GOT3 (cell line): Measurements from ENCODE around the gene PA2G4.

Experiments used
- DNase-seq: peaks from one replicate; lab custom pipeline; 2025; ENCODE audit warnings: mixed read lengths; lab: John Stamatoyannopoulos, UW

PA2G4 gene

GRCh38 chr12:56126732-56127239, 22.4 kb downstream of the PA2G4 start:
- DNase-seq, result no peak

GRCh38 chr12:56127485-56127887, 23.1 kb downstream of the PA2G4 start:
- DNase-seq, result no peak

GRCh38 chr12:56127888-56128669, 23.7 kb downstream of the PA2G4 start, which contains the start of gene ESYT1:
Gene ESYT1 (plus strand): TSS chr12:56128267. CDS start chr12:56128320, 53 bp downstream.
- DNase-seq, result peak; percentile 83

GRCh38 chr12:56128670-56129205, 24.4 kb downstream of the PA2G4 start:
- DNase-seq, result no peak

- DNase-seq, result no peak
Observed at GRCh38 chr12:56129206-56129941, 25.0 kb downstream of the PA2G4 start.

- DNase-seq, result no peak
Observed at GRCh38 chr12:56129942-56130495, 25.7 kb downstream of the PA2G4 start.

GRCh38 chr12:56130876-56131275, 26.5 kb downstream of the PA2G4 start:
- DNase-seq, result no peak

- no peak for DNase-seq
Observed at GRCh38 chr12:56134897-56135296, 30.5 kb downstream of the PA2G4 start.

- DNase-seq, result no peak
Observed at GRCh38 chr12:56137853-56138571, 33.7 kb downstream of the PA2G4 start.

GRCh38 chr12:56141946-56142784, 37.8 kb downstream of the PA2G4 start:
- DNase-seq, result no peak

- DNase-seq, result no peak
Observed at GRCh38 chr12:56143217-56143616, 38.9 kb downstream of the PA2G4 start.

- DNase-seq, result no peak
Observed at GRCh38 chr12:56143870-56144269, 39.5 kb downstream of the PA2G4 start.

GRCh38 chr12:56145217-56145616, 40.9 kb downstream of the PA2G4 start:
- no peak for DNase-seq

- no peak for DNase-seq
Observed at GRCh38 chr12:56146492-56147460, 42.4 kb downstream of the PA2G4 start.

- no peak for DNase-seq
Observed at GRCh38 chr12:56150563-56150962, 46.2 kb downstream of the PA2G4 start.

- no peak for DNase-seq
Observed at GRCh38 chr12:56151672-56152131, 47.3 kb downstream of the PA2G4 start.

- peak; percentile 62 for DNase-seq
Observed at GRCh38 chr12:56152132-56152755, 47.9 kb downstream of the PA2G4 start, which contains the start of gene MYL6B. Gene MYL6B (plus strand): TSS chr12:56152587. CDS start chr12:56153919, 1,332 bp downstream.

- no peak for DNase-seq
Observed at GRCh38 chr12:56152756-56153677, 48.7 kb downstream of the PA2G4 start.
